HUES64 (cell line): ENCODE results near the gene RIT1.
"Not testable (repeated sequence)": the region's sequence is repeated elsewhere in the genome, so short reads cannot be mapped to it uniquely, and the experiment has no call there.

Source experiments
- H3K27ac ChIP-seq: 2 replicates; pipeline ENCODE4 v1.7.0; 2013; ENCODE audit warnings: low read depth, low read length, inconsistent platforms
- H3K27me3 ChIP-seq: 2 replicates; pipeline ENCODE4 v1.6.1; 2013; ENCODE audit warnings: mild to moderate bottlenecking, low read length; ENCODE audit not compliant: insufficient read depth
- H3K36me3 ChIP-seq: 2 replicates; pipeline ENCODE4 v1.6.1; 2013; ENCODE audit warnings: mild to moderate bottlenecking, low read length; ENCODE audit not compliant: insufficient read depth
- H3K4me1 ChIP-seq: 2 replicates; pipeline ENCODE4 v1.6.1; 2013; ENCODE audit warnings: mild to moderate bottlenecking, low read length, moderate library complexity; ENCODE audit not compliant: insufficient read depth
- H3K4me3 ChIP-seq: 2 replicates; pipeline ENCODE4 v1.5.1; 2013; ENCODE audit warnings: mild to moderate bottlenecking, low read length, moderate library complexity
- H3K9ac ChIP-seq: 2 replicates; pipeline ENCODE4 v1.6.1; 2013; ENCODE audit warnings: mild to moderate bottlenecking, low read depth, low read length
- H3K9me3 ChIP-seq: 2 replicates; pipeline ENCODE4 v1.6.1; 2013; ENCODE audit warnings: low read depth, low read length; ENCODE audit not compliant: insufficient read depth
- WGBS: fragments of 150-250, 120-280 bp; methylation state at CpG from one replicate; pipeline ENCODE4 v1.1.7; 2013; ENCODE audit warnings: missing lambda C conversion rate; 5-methylcytosine and 5-hydroxymethylcytosine counted together

The RIT1 gene

DNA sequence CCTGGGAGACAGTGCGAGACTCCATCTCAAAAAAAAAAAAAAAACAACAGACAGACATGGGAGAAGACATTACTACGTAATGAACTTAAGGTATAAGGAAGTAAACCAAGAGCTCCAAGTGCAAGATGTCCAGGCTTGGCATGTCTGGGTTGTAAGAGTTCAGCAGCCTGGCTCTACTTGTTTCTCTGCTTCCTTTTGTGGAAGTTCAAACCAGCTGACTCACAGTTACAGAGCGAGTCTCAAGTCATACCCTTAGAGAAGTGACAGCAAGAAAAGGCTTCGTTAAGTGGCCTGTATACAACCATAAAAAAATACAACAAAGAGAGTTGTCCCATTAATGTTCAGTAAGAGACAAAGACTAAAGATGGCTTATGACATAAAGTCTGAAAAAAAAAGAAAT, 1.3 kb downstream of the RIT1 start:
- no peaks in the 10 kb centered on the region for H3K27me3 ChIP-seq
- H3K4me1 ChIP-seq: peaks cover 12% of the 10 kb centered on the region; the same call in 1 of the 2 replicates
- H3K27ac ChIP-seq: no peak overlapping the region
- peak overlapping the region; percentile 93; the same call in 1 of the 2 replicates for H3K4me3 ChIP-seq
- no peaks in the 10 kb centered on the region for H3K9me3 ChIP-seq
- 89% methylated on average over 3 of the region's 4 CpGs for WGBS
- H3K36me3 ChIP-seq: peaks cover 66% of the 10 kb centered on the region
- H3K9ac ChIP-seq: no peak overlapping the region

DNA sequence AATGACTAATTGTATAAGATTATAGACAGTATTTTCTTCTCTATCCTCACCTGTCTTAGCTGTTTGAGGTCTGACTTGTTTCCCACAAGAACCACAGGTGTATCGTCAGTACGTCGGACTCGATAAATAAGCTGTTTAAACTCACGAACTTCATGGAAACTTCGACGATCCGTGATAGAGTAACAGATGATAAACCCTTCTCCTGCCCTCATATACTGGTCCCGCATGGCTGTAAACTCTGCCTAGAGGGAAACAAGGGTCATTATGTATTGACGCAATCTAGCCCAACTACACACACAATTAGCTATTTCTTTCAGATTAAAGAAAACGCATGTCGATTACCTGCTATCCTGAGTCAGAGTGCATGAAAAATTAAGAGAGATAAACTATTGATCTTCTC, 6.9 kb downstream of the RIT1 start:
- no peak overlapping the region for H3K9ac ChIP-seq
- peaks cover 82% of the 10 kb centered on the region for H3K36me3 ChIP-seq
- H3K9me3 ChIP-seq: no peaks in the 10 kb centered on the region
- no peak overlapping the region for H3K4me3 ChIP-seq
- WGBS: 99% methylated on average over 12 of the region's 12 CpGs
- H3K4me1 ChIP-seq: no peaks in the 10 kb centered on the region
- no peak overlapping the region for H3K27ac ChIP-seq
- no peaks in the 10 kb centered on the region for H3K27me3 ChIP-seq

DNA sequence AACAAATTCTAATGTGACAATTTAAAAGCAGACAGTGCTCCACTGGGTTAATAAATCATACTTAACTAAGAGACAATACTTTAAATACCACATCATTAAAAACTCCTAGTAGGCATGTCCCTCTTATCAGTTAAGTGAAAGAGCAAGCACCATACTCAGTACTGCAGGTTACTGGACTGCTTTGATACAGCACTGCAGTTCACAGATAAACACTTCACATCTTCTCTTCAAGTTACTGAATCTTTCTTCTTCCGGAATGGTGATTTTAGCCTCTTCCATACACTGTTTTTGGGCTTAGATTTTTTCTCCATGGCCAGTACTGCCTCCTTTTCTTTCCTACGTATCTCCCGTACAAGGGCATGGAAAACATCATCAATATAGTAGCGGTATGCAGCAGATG, 11.0 kb downstream of the RIT1 start:
- Histone ChIP-seq H3K27ac (no peak overlapping the region), H3K36me3 (peaks cover 81% of the 10 kb centered on the region), H3K4me1 (no peaks in the 10 kb centered on the region), H3K9me3 (no peaks in the 10 kb centered on the region), H3K4me3 (no peak overlapping the region), H3K9ac (no peak overlapping the region), H3K27me3 (no peaks in the 10 kb centered on the region)
- WGBS: 96% methylated on average over 4 of the region's 4 CpGs

DNA sequence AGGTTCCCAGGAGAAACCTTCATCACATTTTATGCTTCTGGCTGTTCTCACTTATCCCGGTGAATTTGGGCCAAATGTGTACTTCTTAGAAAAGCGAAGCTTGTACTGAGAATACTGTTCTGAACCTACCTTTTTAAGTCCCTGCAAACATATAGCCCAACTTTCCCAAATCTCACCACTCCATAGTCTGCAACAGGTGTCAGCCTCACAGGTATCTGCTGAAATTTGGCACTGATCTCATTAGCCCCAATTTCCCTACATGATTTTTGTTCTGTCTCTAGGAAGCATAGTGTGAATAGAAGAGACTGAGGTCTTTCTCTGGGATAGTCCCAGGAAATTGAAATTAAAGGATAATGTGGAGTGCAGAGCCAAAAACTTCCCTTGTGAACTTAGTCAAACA, 11.5 kb downstream of the RIT1 start:
- H3K27me3 ChIP-seq: no peaks in the 10 kb centered on the region
- H3K9ac ChIP-seq: no peak overlapping the region
- H3K36me3 ChIP-seq: peaks cover 76% of the 10 kb centered on the region
- H3K4me3 ChIP-seq: no peak overlapping the region
- no peak overlapping the region for H3K27ac ChIP-seq
- 98% methylated on average over 2 of the region's 2 CpGs for WGBS
- H3K9me3 ChIP-seq: no peaks in the 10 kb centered on the region
- H3K4me1 ChIP-seq: no peaks in the 10 kb centered on the region

DNA sequence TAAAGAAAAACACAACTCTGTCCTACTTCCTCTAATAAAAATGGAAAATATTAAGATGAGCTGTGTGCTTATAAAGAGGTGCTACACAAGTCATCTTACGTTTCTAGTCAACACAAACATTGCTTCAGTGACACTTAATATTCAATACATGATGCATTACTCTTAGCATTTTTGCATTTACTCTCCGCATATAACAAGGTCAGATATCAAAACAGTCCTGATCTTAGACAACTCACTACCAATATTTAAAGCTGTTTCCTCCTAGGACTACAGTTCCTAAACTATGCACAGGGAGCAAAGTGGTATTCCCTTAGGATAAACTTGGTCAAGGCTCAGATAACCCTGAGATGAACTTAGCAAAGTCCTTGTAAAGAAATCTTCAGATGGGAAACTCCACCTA, 12.3 kb downstream of the RIT1 start:
- WGBS: 93% methylated on average over 2 of the region's 2 CpGs
- H3K36me3 ChIP-seq: peaks cover 68% of the 10 kb centered on the region
- H3K27me3 ChIP-seq: no peaks in the 10 kb centered on the region
- no peak overlapping the region for H3K27ac ChIP-seq
- H3K9ac ChIP-seq: no peak overlapping the region
- H3K4me3 ChIP-seq: no peak overlapping the region
- no peaks in the 10 kb centered on the region for H3K4me1 ChIP-seq
- H3K9me3 ChIP-seq: no peaks in the 10 kb centered on the region

DNA sequence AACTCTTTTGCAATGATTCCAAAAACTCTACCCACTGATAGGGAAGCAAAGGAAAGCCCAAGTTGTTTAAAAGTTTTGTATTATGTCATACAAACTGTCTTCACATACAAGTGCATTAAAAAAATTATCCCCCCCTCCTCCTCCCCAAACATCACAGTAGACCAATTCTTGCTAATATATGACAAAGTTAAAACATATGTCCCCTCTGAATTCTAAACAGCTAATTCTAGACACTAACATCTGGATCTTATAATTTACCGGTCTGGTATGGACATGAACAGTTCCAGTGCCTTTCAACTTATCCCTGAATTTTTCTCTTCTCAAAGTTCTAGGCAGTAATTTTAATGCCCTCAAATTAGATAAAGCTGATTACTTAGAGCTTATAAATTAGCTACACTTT, 13.4 kb downstream of the RIT1 start:
- peaks cover 61% of the 10 kb centered on the region for H3K36me3 ChIP-seq

DNA sequence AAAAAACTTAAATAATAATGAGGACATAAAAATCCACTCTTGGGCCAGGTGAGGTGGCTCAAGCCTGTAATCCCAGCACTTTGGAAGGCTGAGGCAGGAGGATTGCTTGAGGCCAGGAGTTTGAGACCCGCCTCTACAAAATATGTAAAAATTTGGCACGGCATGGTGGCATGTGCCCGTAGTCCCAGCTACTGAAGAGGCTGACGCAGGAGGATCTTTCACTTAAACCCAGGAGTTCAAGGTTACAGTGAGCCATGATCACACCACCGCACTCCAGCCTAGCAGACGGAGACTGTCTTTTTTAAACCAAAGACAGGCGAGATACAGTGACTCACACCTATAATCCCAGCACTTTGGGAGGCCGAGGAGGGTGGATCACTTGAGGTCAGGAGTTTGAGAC, 14.7 kb downstream of the RIT1 start:
- H3K9me3 ChIP-seq, H3K9ac ChIP-seq, H3K4me3 ChIP-seq, H3K27ac ChIP-seq, H3K4me1 ChIP-seq, H3K27me3 ChIP-seq: not testable (repeated sequence)
- WGBS: 98% methylated on average over 8 of the region's 8 CpGs
- peaks cover 50% of the 10 kb centered on the region for H3K36me3 ChIP-seq

More for the DNA sequence above, 13.4 kb downstream of the RIT1 start:
- Histone ChIP-seq H3K9ac (no peak overlapping the region), H3K27ac (no peak overlapping the region), H3K4me3 (no peak overlapping the region), H3K4me1 (no peaks in the 10 kb centered on the region), H3K9me3 (no peaks in the 10 kb centered on the region), H3K27me3 (no peaks in the 10 kb centered on the region)
- WGBS: 100% methylated on average over 1 of the region's 1 CpG

DNA sequence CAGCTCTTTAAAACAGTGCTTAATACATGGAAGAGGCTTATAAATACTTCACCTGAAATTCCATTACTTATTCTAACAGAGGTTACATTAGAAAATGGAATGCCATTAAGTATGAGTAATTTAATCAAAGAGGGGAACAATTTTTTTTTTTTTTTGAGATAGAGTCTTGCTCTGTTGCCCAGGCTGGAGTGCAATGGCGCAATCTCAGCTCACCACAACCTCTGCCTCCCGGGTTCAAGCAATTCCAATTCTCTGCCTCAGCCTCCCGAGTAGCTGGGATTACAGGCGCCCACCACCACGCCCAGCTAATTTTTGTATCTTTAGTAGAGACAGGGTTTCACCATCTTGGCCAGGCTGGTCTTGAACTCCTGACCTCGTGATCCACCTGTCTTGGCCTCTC, 15.5 kb downstream of the RIT1 start:
- not testable (repeated sequence) for H3K9ac ChIP-seq, H3K9me3 ChIP-seq, H3K4me3 ChIP-seq, H3K27me3 ChIP-seq, H3K4me1 ChIP-seq, H3K27ac ChIP-seq
- WGBS: 88% methylated on average over 6 of the region's 6 CpGs
- H3K36me3 ChIP-seq: peaks cover 41% of the 10 kb centered on the region

DNA sequence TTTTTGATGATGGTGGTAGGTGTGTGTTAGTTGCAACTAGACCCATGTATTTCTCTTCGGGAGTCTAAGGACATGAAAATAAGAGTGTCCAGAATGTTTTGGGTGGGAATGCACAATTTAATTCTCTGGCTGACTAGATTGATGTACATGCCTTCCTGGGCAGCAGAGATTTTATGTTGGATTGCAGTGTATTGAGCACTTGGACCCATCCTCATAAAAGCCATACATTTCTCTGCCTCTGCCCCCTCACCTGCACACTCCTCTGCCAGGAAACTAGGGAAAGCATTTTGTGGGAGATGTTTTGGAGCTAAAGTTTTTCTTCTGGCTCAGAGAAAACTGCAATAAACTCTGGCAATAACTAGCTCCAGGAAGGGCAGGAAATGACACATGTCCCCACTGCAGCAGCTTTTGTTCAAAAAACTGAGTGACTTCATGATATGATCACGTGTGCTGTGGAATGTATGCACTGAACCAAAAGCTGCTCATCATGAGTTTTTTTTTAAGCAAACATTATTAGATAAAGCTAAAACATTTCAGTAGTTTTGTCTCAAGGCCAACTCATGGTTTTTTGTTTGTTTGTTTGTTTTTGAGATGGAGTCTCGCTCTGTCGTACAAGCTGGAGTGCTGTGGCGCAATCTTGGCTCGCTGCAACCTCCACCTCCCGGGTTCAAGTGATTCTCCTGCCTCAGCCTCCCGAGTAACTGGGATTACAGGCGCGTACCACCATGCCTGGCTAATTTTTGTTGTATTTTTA, 17.6 kb downstream of the RIT1 start:
- H3K27ac ChIP-seq: no peak overlapping the region
- H3K9me3 ChIP-seq: no peaks in the 10 kb centered on the region
- no peak overlapping the region for H3K9ac ChIP-seq
- 92% methylated on average over 10 of the region's 10 CpGs for WGBS
- H3K36me3 ChIP-seq: peaks cover 21% of the 10 kb centered on the region
- no peaks in the 10 kb centered on the region for H3K27me3 ChIP-seq
- H3K4me3 ChIP-seq: no peak overlapping the region
- no peaks in the 10 kb centered on the region for H3K4me1 ChIP-seq

DNA sequence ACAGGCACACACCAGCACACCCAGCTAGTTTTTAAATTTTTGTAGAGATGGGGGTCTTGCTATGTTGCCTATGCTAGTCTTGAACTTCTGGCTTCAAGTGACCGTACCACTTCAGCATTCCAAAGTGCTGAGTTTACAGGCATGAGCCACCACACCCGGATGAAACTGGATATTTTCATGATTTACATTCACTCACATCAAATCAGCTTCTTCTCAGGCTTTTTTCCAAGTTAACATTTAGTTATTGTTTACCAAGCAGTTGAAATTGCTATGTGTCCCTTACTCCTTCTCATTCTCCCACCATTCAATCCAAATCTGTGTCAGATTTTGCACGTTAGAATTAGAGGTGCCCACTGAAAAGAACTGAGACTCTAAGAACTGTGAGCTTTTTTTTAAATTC, 18.4 kb downstream of the RIT1 start:
- Histone ChIP-seq H3K9ac (no peak overlapping the region), H3K36me3 (peaks cover 14% of the 10 kb centered on the region), H3K4me3 (no peak overlapping the region), H3K4me1 (no peaks in the 10 kb centered on the region), H3K27me3 (no peaks in the 10 kb centered on the region), H3K9me3 (no peaks in the 10 kb centered on the region), H3K27ac (no peak overlapping the region)
- WGBS: 72% methylated on average over 3 of the region's 3 CpGs

DNA sequence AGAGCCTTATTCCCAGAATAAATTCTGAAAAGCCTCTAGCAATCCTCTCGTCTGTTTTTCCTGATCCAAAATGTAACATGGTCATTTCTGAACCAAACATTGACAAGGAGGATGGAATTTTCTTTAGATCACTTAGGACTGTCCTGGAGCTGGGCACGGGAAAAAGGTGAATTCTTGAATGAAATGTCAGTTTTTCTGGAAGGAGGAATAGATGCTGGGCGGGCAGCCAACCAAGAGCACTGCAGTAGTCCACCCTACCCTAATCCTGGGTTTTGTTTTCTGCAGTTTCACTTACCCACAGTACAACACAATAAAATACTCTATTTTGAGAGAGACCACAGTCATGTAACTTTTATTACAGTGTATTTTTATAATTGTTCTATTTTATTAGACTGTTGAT, 20.9 kb downstream of the RIT1 start:
- WGBS: 64% methylated on average over 3 of the region's 3 CpGs
- no peak overlapping the region for H3K27ac ChIP-seq
- no peaks in the 10 kb centered on the region for H3K9me3 ChIP-seq
- no peak overlapping the region for H3K9ac ChIP-seq
- H3K36me3 ChIP-seq: no peaks in the 10 kb centered on the region
- no peaks in the 10 kb centered on the region for H3K27me3 ChIP-seq
- H3K4me3 ChIP-seq: no peak overlapping the region
- H3K4me1 ChIP-seq: no peaks in the 10 kb centered on the region

DNA sequence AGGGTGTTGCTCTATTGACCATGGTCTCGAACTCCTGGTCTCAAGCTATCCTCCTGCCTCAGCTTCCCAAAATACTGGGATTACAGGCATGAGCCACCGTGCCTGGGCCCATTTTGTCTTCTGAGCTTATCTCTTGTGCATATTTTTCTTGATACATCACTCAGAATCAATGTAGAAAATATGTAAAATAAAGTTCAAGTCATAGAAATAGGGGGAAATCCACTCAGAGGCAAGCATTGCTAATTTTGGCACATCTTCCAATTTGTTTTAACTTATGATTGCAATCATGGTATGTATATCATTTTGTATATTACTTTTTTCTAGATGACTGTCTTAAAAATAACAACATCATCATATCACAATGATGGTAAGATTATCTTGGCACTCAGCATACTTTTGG, 21.6 kb downstream of the RIT1 start:
- Histone ChIP-seq H3K27ac (no peak overlapping the region), H3K9ac (no peak overlapping the region), H3K36me3 (no peaks in the 10 kb centered on the region), H3K27me3 (no peaks in the 10 kb centered on the region), H3K4me1 (no peaks in the 10 kb centered on the region), H3K4me3 (no peak overlapping the region), H3K9me3 (no peaks in the 10 kb centered on the region)
- WGBS: 92% methylated on average over 2 of the region's 2 CpGs
